Activated CD4-positive, alpha-beta T cell treated with anti-CD3 and anti-CD28 coated beads for 36 hours (primary cell): Measurements from ENCODE around the gene ACADM. TPM values are rescaled to one million over a fixed set of nuclear protein-coding genes. Genes with fewer than 3 reads are reported as not detected.
A peak's percentile ranks its signal among the peaks of the same experiment; 100 is the strongest.
"Not testable (repeated sequence)": the region's sequence is repeated elsewhere in the genome, so short reads cannot be mapped to it uniquely, and the experiment has no call there.

Experiments
- ATAC-seq: fragments of 200-7000 bp; cut with Tn5 transposase; one replicate; pipeline ENCODE4 v1.10.0; 2021; ENCODE audit warnings: mild to moderate bottlenecking, moderate library complexity
- CTCF ChIA-PET: fragments of 350-600 bp; sonication (Branson Sonifier 250); formaldehyde crosslinking; loops from one replicate; lab custom pipeline; 2021; ENCODE audit warnings: antibody characterized with exemption; lab: Charles Lee
- POLR2A ChIA-PET: fragments of 350-600 bp; sonication (Branson Sonifier 250); formaldehyde crosslinking; loops from one replicate; lab custom pipeline; 2021; ENCODE audit warnings: antibody characterized with exemption, inconsistent platforms; lab: Charles Lee
- DNase-seq: peaks from one replicate; pipeline ENCODE4 v3.0.0-alpha.2; 2020
- H3K27ac Mint-ChIP-seq: one replicate; pipeline ENCODE4 v1.8.0; 2021; ENCODE audit warnings: mixed read lengths
- H3K27me3 Mint-ChIP-seq: one replicate; pipeline ENCODE4 v1.8.0; 2021; ENCODE audit warnings: mixed read lengths
- H3K36me3 Mint-ChIP-seq: one replicate; pipeline ENCODE4 v1.8.0; 2021; ENCODE audit warnings: low read depth, mixed read lengths
- H3K4me1 Mint-ChIP-seq: one replicate; pipeline ENCODE4 v1.8.0; 2021; ENCODE audit warnings: mixed read lengths
- H3K4me3 Mint-ChIP-seq: one replicate; pipeline ENCODE4 v1.8.0; 2021; ENCODE audit warnings: mild to moderate bottlenecking, moderate library complexity, mixed read lengths
- H3K9me3 Mint-ChIP-seq: one replicate; pipeline ENCODE4 v1.8.0; 2021; ENCODE audit warnings: low read depth, mixed read lengths
- intact Hi-C, 2 experiments: fragments of 100-400 bp; cut with DNase I in 1 of 2; cut with micrococcal nuclease in 1 of 2; formaldehyde crosslinking; loops; one replicate each; pipeline versions ENCODE4 v1.14.2 to v1.15.1; 2022 to 2024; cut with DNase I, micrococcal nuclease
- total RNA-seq, 2 experiments: library from RNA; stranded (reverse); gene quantifications; one replicate each; pipeline ENCODE4 v1.2.3, GENCODE V29; 2021

Gene ACADM
- total RNA-seq, 2 experiments from 2014 or later, result 47.2 to 51.8 TPM

GRCh38 chr1:75720325-75720724 is 4.2 kb upstream of the ACADM start:
- no peak overlapping the region for H3K4me3 Mint-ChIP-seq
- POLR2A ChIA-PET, result no interaction called here
- intact Hi-C loops, result loop anchor here in 1 of 2 experiments (10.0 kb wide), 1 partner anchor 956 kb away; no protein-coding TSS in a partner anchor

GRCh38 chr1:75720820-75721219 is 3.7 kb upstream of the ACADM start:
- DNase-seq, result no peak
- no peak overlapping the region for H3K4me3 Mint-ChIP-seq
- no peaks in the 10 kb centered on the region for H3K36me3 Mint-ChIP-seq
- no peaks in the 10 kb centered on the region for H3K9me3 Mint-ChIP-seq
- H3K27ac Mint-ChIP-seq, result no peak overlapping the region
- ATAC-seq, result no peak
- H3K27me3 Mint-ChIP-seq, result no peaks in the 10 kb centered on the region
- H3K4me1 Mint-ChIP-seq, result peaks cover 19% of the 10 kb centered on the region
- ChIA-PET POLR2A (no interaction called here), CTCF (no interaction called here)
- intact Hi-C loops, result loop anchor here in 1 of 2 experiments (10.0 kb wide), 1 partner anchor 956 kb away; no protein-coding TSS in a partner anchor

More at GRCh38 chr1:75720325-75720724, 4.2 kb upstream of the ACADM start:
- DNase-seq (no peak), ATAC-seq (no peak)
- Mint-ChIP-seq H3K4me1 (peaks cover 14% of the 10 kb centered on the region), H3K36me3 (no peaks in the 10 kb centered on the region), H3K27me3 (no peaks in the 10 kb centered on the region), H3K27ac (no peak overlapping the region), H3K9me3 (no peaks in the 10 kb centered on the region)
- CTCF ChIA-PET, result no interaction called here

GRCh38 chr1:75722246-75722645 is 2.3 kb upstream of the ACADM start:
- H3K9me3 Mint-ChIP-seq, POLR2A ChIA-PET, H3K27ac Mint-ChIP-seq, ATAC-seq, H3K4me3 Mint-ChIP-seq, H3K36me3 Mint-ChIP-seq, DNase-seq, H3K27me3 Mint-ChIP-seq: not testable (repeated sequence)
- intact Hi-C loops, result loop anchor here in 1 of 2 experiments (10.0 kb wide), 1 partner anchor 957 kb away; no protein-coding TSS in a partner anchor
- peaks cover 32% of the 10 kb centered on the region for H3K4me1 Mint-ChIP-seq
- CTCF ChIA-PET, result interaction anchor here (1.2 kb wide), 1 partner anchor 11 kb away, joined by 4 read pairs; no protein-coding TSS in a partner anchor

DNA sequence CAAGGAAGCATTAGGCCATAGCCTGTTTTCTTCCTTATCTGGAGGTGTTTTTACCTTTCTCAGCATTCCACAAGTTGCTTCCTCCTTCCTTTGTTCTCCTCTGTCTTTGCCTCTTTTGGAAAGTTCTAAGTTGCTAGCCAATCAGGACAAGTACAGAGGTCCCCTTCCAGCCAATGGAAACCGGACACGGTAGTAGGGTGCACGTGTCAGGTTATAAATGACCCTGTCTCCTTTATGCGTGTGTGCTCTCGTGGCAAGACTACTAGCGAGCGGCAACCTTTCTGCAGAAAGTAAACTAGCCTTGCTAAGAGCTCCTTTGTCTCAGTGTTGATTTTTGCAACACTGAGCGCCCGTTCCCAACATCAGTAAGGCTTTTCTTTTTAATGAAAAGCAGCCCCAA is 1.5 kb upstream of the ACADM start:
- no peak for ATAC-seq
- intact Hi-C loops, result loop anchor here in 1 of 2 experiments (10.0 kb wide), 1 partner anchor 958 kb away; no protein-coding TSS in a partner anchor
- POLR2A ChIA-PET, result interaction anchor here (1.0 kb wide), 1 partner anchor 62 kb away, joined by 3 read pairs; the partner anchor contains the start of gene RABGGTB
- Mint-ChIP-seq H3K4me3 (no peak overlapping the region), H3K36me3 (no peaks in the 10 kb centered on the region), H3K27ac (peak overlapping the region; percentile 98), H3K4me1 (peaks cover 38% of the 10 kb centered on the region), H3K9me3 (no peaks in the 10 kb centered on the region), H3K27me3 (no peaks in the 10 kb centered on the region)
- CTCF ChIA-PET, result no interaction called here
- no peak for DNase-seq

DNA sequence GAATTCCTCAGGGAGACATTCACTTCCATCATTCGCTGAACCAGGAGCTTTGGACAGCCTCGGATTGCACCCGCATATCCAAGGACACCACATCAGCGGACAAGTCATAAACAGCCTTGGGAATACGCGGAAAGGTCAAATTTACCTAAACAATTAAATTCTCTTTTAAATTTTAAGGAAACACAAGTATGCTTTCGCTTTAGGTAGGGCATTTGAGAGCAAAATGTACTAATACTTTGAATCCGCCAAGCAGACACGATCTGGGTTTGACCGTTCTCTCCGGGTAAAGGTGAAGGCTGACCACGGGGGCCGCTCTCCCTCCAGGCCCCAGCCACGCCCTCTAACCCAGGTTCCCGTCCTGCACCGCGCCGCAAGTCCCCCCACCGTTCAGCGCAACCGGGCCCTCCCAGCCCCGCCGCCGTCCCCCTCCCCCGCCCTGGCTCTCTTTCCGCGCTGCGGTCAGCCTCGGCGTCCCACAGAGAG is 479 bp upstream of the ACADM start:
- intact Hi-C loops, result loop anchor here (1.0 to 10.0 kb wide), 5 partner anchors 62 to 1526 kb away; partner anchors contain the start of genes CRYZ (in 2 of the 2), RABGGTB (in 2 of the 2), TYW3 (in 2 of the 2) and FPGT (in 1 of the 2)
- H3K36me3 Mint-ChIP-seq, result no peaks in the 10 kb centered on the region
- DNase-seq, result peak; percentile 86
- H3K9me3 Mint-ChIP-seq, result no peaks in the 10 kb centered on the region
- peak overlapping the region; percentile 98 for H3K27ac Mint-ChIP-seq
- ChIA-PET POLR2A (interaction anchor here (1.0 kb wide), 1 partner anchor 61 kb away, joined by 3 read pairs; the partner anchor contains the start of gene RABGGTB), CTCF (no interaction called here)
- peak; percentile 84 for ATAC-seq
- H3K4me3 Mint-ChIP-seq, result peak overlapping the region; percentile 98
- H3K4me1 Mint-ChIP-seq, result peaks cover 40% of the 10 kb centered on the region
- H3K27me3 Mint-ChIP-seq, result no peaks in the 10 kb centered on the region

DNA sequence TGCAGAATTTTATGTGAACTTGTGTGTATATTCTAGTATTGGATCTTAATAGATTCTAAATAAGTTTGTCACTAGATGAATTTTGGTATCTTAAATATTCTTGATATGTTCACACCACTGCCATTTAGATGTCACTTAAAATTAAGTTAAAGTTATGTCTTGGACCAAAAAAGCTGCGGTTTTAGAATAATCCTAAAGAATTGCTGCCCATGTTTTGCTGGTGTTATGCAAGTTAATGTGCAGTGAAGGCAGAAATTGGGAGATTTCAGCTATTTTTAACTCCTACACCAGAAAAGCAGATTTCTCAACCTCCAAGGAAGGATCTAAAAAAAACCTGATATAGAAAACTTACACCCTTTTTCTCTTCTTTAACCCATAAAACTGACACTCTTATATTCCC is 757 bp downstream of the ACADM start:
- ATAC-seq, result no peak
- H3K27me3 Mint-ChIP-seq, result no peaks in the 10 kb centered on the region
- ChIA-PET POLR2A (no interaction called here), CTCF (no interaction called here)
- H3K36me3 Mint-ChIP-seq, result peaks cover 2% of the 10 kb centered on the region
- no peaks in the 10 kb centered on the region for H3K9me3 Mint-ChIP-seq
- H3K4me1 Mint-ChIP-seq, result peaks cover 40% of the 10 kb centered on the region
- H3K27ac Mint-ChIP-seq, result peak overlapping the region; percentile 98
- H3K4me3 Mint-ChIP-seq, result peak overlapping the region; percentile 98
- intact Hi-C loops, result loop anchor here (2.0 to 10.0 kb wide), 2 partner anchors 960 to 992 kb away; partner anchors contain the start of genes CRYZ (in 2 of the 2) and TYW3 (in 2 of the 2)
- no peak for DNase-seq

- ATAC-seq (no peak), DNase-seq (no peak)
- H3K27ac Mint-ChIP-seq, result peak overlapping the region; percentile 37
- peaks cover 34% of the 10 kb centered on the region for H3K4me1 Mint-ChIP-seq
- H3K27me3 Mint-ChIP-seq, result no peaks in the 10 kb centered on the region
- ChIA-PET CTCF (no interaction called here), POLR2A (no interaction called here)
- no peaks in the 10 kb centered on the region for H3K9me3 Mint-ChIP-seq
- intact Hi-C loops, result loop anchor here (2.0 to 10.0 kb wide), 2 partner anchors 961 to 993 kb away; partner anchors contain the start of genes CRYZ (in 2 of the 2) and TYW3 (in 2 of the 2)
- H3K36me3 Mint-ChIP-seq, result peaks cover 4% of the 10 kb centered on the region
- H3K4me3 Mint-ChIP-seq, result peak overlapping the region; percentile 98
These were observed 1.4 kb downstream of the ACADM start for GRCh38 chr1:75725861-75726361.

GRCh38 chr1:75727571-75727970 is 3.1 kb downstream of the ACADM start:
- Mint-ChIP-seq H3K27ac (no peak overlapping the region), H3K4me3 (no peak overlapping the region), H3K27me3 (no peaks in the 10 kb centered on the region), H3K36me3 (peaks cover 6% of the 10 kb centered on the region), H3K9me3 (no peaks in the 10 kb centered on the region), H3K4me1 (peaks cover 28% of the 10 kb centered on the region)
- DNase-seq (no peak), ATAC-seq (no peak)
- ChIA-PET CTCF (no interaction called here), POLR2A (no interaction called here)
- intact Hi-C loops, result loop anchor here in 1 of 2 experiments (10.0 kb wide), 1 partner anchor 963 kb away; no protein-coding TSS in a partner anchor

DNA sequence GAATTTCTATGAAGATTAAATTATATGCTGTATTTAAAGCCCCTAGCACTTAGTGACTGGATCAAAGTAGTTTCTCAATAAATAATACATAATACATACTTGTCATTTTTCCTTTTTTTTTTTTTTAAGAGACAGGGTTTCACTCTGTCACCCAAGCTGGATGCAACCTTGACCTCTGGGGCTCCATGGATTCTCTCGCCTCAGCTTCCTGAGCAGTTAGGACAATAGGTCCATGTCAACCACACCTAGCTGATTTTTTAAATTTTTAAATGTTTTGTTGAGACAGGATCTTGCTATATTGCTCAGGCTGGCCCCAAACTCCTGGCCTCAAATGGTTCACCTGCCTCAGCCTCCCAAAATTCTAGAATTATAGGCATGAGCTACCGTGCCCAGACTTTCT is 5.9 kb downstream of the ACADM start:
- intact Hi-C loops, result no loop called here
- ChIA-PET POLR2A (no interaction called here), CTCF (interaction anchor here (0.6 kb wide), 1 partner anchor 15 kb away, joined by 3 read pairs; no protein-coding TSS in a partner anchor)
- Mint-ChIP-seq H3K4me1 (peaks cover 25% of the 10 kb centered on the region), H3K27me3 (no peaks in the 10 kb centered on the region), H3K36me3 (peaks cover 20% of the 10 kb centered on the region), H3K27ac (no peak overlapping the region), H3K9me3 (no peaks in the 10 kb centered on the region), H3K4me3 (no peak overlapping the region)
- DNase-seq, result no peak
- ATAC-seq, result no peak

GRCh38 chr1:75731881-75732280 is 7.4 kb downstream of the ACADM start:
- CTCF ChIA-PET, result interaction anchor here (0.6 kb wide), 1 partner anchor 1391 kb away, joined by 3 read pairs; no protein-coding TSS in a partner anchor
- intact Hi-C loops, result no loop called here
- Mint-ChIP-seq H3K36me3 (peaks cover 23% of the 10 kb centered on the region), H3K4me3 (no peak overlapping the region), H3K4me1 (peaks cover 11% of the 10 kb centered on the region), H3K27me3 (no peaks in the 10 kb centered on the region), H3K9me3 (no peaks in the 10 kb centered on the region), H3K27ac (no peak overlapping the region)
- ATAC-seq, result no peak
- POLR2A ChIA-PET, result no interaction called here
- DNase-seq, result no peak

- no peak for ATAC-seq
- Mint-ChIP-seq H3K27me3 (no peaks in the 10 kb centered on the region), H3K9me3 (no peaks in the 10 kb centered on the region), H3K27ac (no peak overlapping the region), H3K4me1 (peaks cover 3% of the 10 kb centered on the region), H3K36me3 (peaks cover 23% of the 10 kb centered on the region), H3K4me3 (no peak overlapping the region)
- ChIA-PET CTCF (interaction anchor here (0.6 to 0.9 kb wide), 2 partner anchors 11 to 1391 kb away, joined by 3 to 4 read pairs; no protein-coding TSS in a partner anchor), POLR2A (no interaction called here)
- no peak for DNase-seq
- intact Hi-C loops, result no loop called here
These were observed 8.2 kb downstream of the ACADM start for GRCh38 chr1:75732703-75733102.
